Loucy (cell line): ENCODE measurements around the gene UNC5A.

Experiments used
- H2AFZ ChIP-seq: fragments of 200-600 bp; sonication (generic); 2 replicates; pipeline ENCODE4 v1.6.0; 2016; ENCODE audit warnings: antibody characterized with exemption, mild to moderate bottlenecking, low read length, moderate library complexity
- H3F3A ChIP-seq: fragments of 200-600 bp; 2 replicates; pipeline ENCODE4 v1.6.0; 2016; ENCODE audit warnings: antibody characterized with exemption, low read depth, mild to moderate bottlenecking
- H3K27me3 ChIP-seq: fragments of 200-600 bp; sonication (generic); 2 replicates; pipeline ENCODE4 v1.6.1; 2014; ENCODE audit warnings: low read length, mild to moderate bottlenecking; ENCODE audit not compliant: insufficient read depth, poor library complexity, severe bottlenecking
- H3K36me3 ChIP-seq: fragments of 200-600 bp; sonication (generic); 2 replicates; pipeline ENCODE4 v1.6.1; 2016; ENCODE audit warnings: low read length; ENCODE audit not compliant: insufficient read depth
- H3K4me1 ChIP-seq: fragments of 200-600 bp; sonication (generic); 2 replicates; pipeline ENCODE4 v1.5.1; 2014; ENCODE audit warnings: low read length, mild to moderate bottlenecking; ENCODE audit not compliant: insufficient read depth, poor library complexity, severe bottlenecking
- H3K4me2 ChIP-seq: fragments of 200-600 bp; sonication (generic); 2 replicates; pipeline ENCODE4 v1.6.0; 2014; ENCODE audit warnings: antibody characterized with exemption, low read length, low read depth, mild to moderate bottlenecking; ENCODE audit not compliant: poor library complexity, severe bottlenecking
- H3K4me3 ChIP-seq: fragments of 200-600 bp; sonication (generic); 2 replicates; pipeline ENCODE4 v1.5.1; 2014; ENCODE audit warnings: low read length, mild to moderate bottlenecking, mixed read lengths; ENCODE audit not compliant: poor library complexity, severe bottlenecking
- H3K79me2 ChIP-seq: fragments of 200-600 bp; sonication (generic); 2 replicates; pipeline ENCODE4 v1.6.1; 2014; ENCODE audit warnings: low read length; ENCODE audit not compliant: insufficient read depth
- H3K9ac ChIP-seq: fragments of 200-600 bp; sonication (generic); 2 replicates; pipeline ENCODE4 v1.6.0; 2014; ENCODE audit warnings: mild to moderate bottlenecking, low read depth, low read length, moderate library complexity; ENCODE audit not compliant: poor library complexity, severe bottlenecking
- H3K9me2 ChIP-seq: fragments of 200-600 bp; sonication (generic); replicated peaks from 2 replicates; pipeline ENCODE4 v1.6.1; 2016; ENCODE audit warnings: low read depth, low read length, mixed read lengths
- H3K9me3 ChIP-seq: fragments of 200-600 bp; sonication (generic); 2 replicates; pipeline ENCODE4 v1.6.1; 2014; ENCODE audit warnings: mild to moderate bottlenecking, antibody characterized with exemption, low read length, low read depth; ENCODE audit not compliant: insufficient read depth
- H4K20me1 ChIP-seq: fragments of 200-600 bp; sonication (generic); 2 replicates; pipeline ENCODE4 v1.6.0; 2014; ENCODE audit warnings: antibody characterized with exemption, low read length, mild to moderate bottlenecking; ENCODE audit not compliant: insufficient read depth, poor library complexity, severe bottlenecking
- EZH2phosphoT487 ChIP-seq: fragments of 200-600 bp; IDR thresholded peaks from 2 replicates; pipeline ENCODE4 v1.6.1; 2018; ENCODE audit warnings: antibody characterized with exemption, mild to moderate bottlenecking, moderate library complexity, borderline replicate concordance
- TF ChIP-seq, protein P1 (sequence below): fragments of 200-600 bp; sonication (generic); conservative IDR thresholded peaks from 2 replicates; pipeline ENCODE4 v1.5.1; 2014; ENCODE audit warnings: mild to moderate bottlenecking, antibody characterized with exemption, low read length

The UNC5A gene

DNA sequence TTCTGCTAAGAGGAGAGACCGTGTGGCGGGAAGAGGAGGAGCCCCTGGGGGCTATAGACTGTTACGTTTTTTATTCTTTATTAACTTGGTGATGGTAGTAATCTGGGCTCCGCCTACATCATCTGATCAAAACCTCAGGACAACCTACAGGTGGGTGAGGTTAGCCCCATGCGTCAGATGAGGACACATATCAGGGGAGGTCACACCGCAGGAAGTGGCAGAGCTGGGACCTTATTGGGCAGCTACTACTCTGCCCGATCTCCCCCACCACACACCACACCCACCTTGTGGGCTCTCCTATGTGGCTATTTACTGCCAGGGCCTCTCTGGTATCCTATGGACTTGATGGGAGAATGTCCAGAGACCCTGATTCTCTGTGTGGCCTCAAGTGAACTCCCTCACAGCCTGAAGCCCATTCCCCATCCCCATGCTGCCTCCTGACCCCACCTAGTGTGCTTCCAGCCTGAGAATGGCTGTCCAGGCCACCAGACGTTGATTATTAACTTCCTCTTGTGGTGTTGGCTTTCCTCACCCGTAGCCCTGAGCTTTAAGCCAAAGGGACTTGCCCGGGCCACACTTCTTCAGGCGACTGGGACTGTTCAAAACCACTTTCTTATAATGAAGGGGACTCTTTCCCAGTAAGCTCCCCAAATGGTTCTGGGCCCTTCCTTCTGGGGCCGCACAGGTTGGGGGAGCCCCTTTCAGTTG lies 8.2 kb downstream of the UNC5A start:
- no peaks in the 10 kb centered on the region for H4K20me1 ChIP-seq
- no peaks in the 10 kb centered on the region for H3F3A ChIP-seq
- no peaks in the 10 kb centered on the region for H3K79me2 ChIP-seq
- H3K4me1 ChIP-seq = no peaks in the 10 kb centered on the region
- H3K9ac ChIP-seq = no peak overlapping the region
- no peaks in the 10 kb centered on the region for H3K27me3 ChIP-seq
- no peak for TF ChIP-seq EZH2phosphoT487
- TF ChIP-seq, protein P1, sequence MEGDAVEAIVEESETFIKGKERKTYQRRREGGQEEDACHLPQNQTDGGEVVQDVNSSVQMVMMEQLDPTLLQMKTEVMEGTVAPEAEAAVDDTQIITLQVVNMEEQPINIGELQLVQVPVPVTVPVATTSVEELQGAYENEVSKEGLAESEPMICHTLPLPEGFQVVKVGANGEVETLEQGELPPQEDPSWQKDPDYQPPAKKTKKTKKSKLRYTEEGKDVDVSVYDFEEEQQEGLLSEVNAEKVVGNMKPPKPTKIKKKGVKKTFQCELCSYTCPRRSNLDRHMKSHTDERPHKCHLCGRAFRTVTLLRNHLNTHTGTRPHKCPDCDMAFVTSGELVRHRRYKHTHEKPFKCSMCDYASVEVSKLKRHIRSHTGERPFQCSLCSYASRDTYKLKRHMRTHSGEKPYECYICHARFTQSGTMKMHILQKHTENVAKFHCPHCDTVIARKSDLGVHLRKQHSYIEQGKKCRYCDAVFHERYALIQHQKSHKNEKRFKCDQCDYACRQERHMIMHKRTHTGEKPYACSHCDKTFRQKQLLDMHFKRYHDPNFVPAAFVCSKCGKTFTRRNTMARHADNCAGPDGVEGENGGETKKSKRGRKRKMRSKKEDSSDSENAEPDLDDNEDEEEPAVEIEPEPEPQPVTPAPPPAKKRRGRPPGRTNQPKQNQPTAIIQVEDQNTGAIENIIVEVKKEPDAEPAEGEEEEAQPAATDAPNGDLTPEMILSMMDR = no peak
- no peak overlapping the region for H3K4me2 ChIP-seq
- no peaks in the 10 kb centered on the region for H3K9me3 ChIP-seq
- no peak overlapping the region for H2AFZ ChIP-seq
- no peaks in the 10 kb centered on the region for H3K9me2 ChIP-seq
- no peaks in the 10 kb centered on the region for H3K36me3 ChIP-seq
- H3K4me3 ChIP-seq = no peak overlapping the region

DNA sequence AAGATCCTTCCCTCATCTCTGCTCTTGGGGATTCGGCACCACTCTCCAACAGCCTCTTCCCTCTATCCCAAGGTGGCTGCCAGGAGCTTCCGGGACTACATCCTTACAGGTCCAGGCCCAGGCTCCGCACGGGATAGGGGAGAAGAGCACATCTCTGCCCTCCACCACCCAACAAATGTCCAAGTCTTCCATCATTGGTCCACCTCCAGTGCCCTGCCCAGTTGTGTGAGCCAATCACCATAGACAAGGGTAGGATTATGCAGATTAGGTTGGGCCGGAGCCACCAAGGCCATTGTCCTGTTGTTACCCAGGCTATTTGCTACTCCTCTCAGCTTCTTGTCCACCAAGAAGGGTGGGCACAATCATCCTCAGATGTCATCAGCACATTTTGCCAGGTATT lies 9.1 kb downstream of the UNC5A start:
- no peak overlapping the region for H2AFZ ChIP-seq
- H3K36me3 ChIP-seq = no peaks in the 10 kb centered on the region
- H3K9me3 ChIP-seq = no peaks in the 10 kb centered on the region
- H3K79me2 ChIP-seq = no peaks in the 10 kb centered on the region
- no peaks in the 10 kb centered on the region for H3K9me2 ChIP-seq
- no peaks in the 10 kb centered on the region for H3F3A ChIP-seq
- no peaks in the 10 kb centered on the region for H4K20me1 ChIP-seq
- H3K4me1 ChIP-seq = no peaks in the 10 kb centered on the region
- H3K9ac ChIP-seq = no peak overlapping the region
- H3K4me2 ChIP-seq = no peak overlapping the region
- H3K4me3 ChIP-seq = no peak overlapping the region
- no peaks in the 10 kb centered on the region for H3K27me3 ChIP-seq
- TF ChIP-seq, protein P1 = no peak

DNA sequence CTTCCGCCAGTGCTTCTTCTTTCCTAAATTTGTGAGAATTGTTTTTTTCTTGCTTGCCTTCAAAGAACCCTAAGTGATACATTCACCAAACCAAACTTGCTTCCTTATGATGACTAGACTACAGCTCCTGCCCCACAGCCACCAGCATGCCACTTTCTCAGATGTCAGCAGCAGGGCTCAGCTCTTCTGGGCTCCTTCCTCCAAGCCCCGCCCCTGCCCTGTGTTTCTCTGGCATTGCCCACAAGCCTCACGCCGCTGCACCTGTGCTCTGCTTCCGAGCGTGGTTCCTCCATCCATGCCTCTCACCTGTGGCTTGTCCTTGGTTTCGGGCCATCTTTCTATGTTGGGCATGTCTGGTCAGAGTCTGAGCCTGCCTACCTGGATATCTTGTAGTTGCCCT lies 10.6 kb downstream of the UNC5A start:
- Histone ChIP-seq H3K9ac (no peak overlapping the region), H2AFZ (no peak overlapping the region), H4K20me1 (no peaks in the 10 kb centered on the region), H3K4me3 (no peak overlapping the region), H3K4me1 (no peaks in the 10 kb centered on the region), H3K36me3 (no peaks in the 10 kb centered on the region), H3F3A (no peaks in the 10 kb centered on the region), H3K79me2 (no peaks in the 10 kb centered on the region), H3K9me2 (no peaks in the 10 kb centered on the region), H3K4me2 (no peak overlapping the region), H3K27me3 (no peaks in the 10 kb centered on the region), H3K9me3 (no peaks in the 10 kb centered on the region)
- TF ChIP-seq EZH2phosphoT487 = no peak
- TF ChIP-seq, protein P1 = no peak
